PC-9 (cell line): Measurements from ENCODE around the gene ARHGAP45.

Experiments used
- CTCF ChIP-seq: fragments of 200-600 bp; sonication (generic); conservative IDR thresholded peaks from 2 replicates; pipeline ENCODE4 v1.6.1; 2017; ENCODE audit warnings: mixed run types, antibody characterized with exemption, mild to moderate bottlenecking, moderate library complexity
- EZH2 ChIP-seq: fragments of 200-600 bp; sonication (generic); IDR thresholded peaks from 2 replicates; pipeline ENCODE4 v1.8.0; 2017; ENCODE audit warnings: antibody characterized with exemption, low read depth

GRCh38 chr19:1051791-1052190 lies 15.2 kb upstream of the ARHGAP45 start:
- TF ChIP-seq CTCF: no peak
- no peak for TF ChIP-seq EZH2
